ENCODE measurements around the gene DBX1. TPM values are rescaled to one million over a fixed set of nuclear protein-coding genes. Genes with fewer than 3 reads are reported as not detected.

The DBX1 gene
- total RNA-seq, 6 donors from 2014 or later, result not detected

GRCh38 chr11:20154381-20154780 lies 5.9 kb downstream of the DBX1 start:
- H3K27me3 ChIP-seq, result peaks cover 8 to 36% (median 26%) of the 10 kb centered on the region in 4 donors
- no peaks in the 10 kb centered on the region for H3K9me3 ChIP-seq
- no peaks in the 10 kb centered on the region for H3K36me3 ChIP-seq
- DNase-seq (no peak), ATAC-seq (ENCODE audit: low FRiP score in 2 of 2) (no peak)
- no peak overlapping the region for H3K27ac ChIP-seq
- H3K4me1 ChIP-seq, result peaks cover 13 to 18% (median 15%) of the 10 kb centered on the region in 4 donors
- no peak for TF ChIP-seq CTCF (IDR thresholded peaks at IDR 0.05)
- TF ChIP-seq EP300 (IDR thresholded peaks at IDR 0.05), result no peak
- no peak for TF ChIP-seq POLR2A (IDR thresholded peaks at IDR 0.05)
- no peak for TF ChIP-seq POLR2AphosphoS5 (IDR thresholded peaks at IDR 0.05)
- no peak overlapping the region for H3K4me3 ChIP-seq
- 76 to 93% methylated on average over 1 of the region's 1 CpG for WGBS, 2 donors

- no peak for DNase-seq
- H3K27me3 ChIP-seq, result no peaks in the 10 kb centered on the region
- no peak for ATAC-seq (ENCODE audit: low FRiP score in 2 of 2)
- no peaks in the 10 kb centered on the region for H3K4me1 ChIP-seq
- no peaks in the 10 kb centered on the region for H3K36me3 ChIP-seq
- H3K27ac ChIP-seq, result no peak overlapping the region
- 80 to 82% methylated on average over 4 of the region's 4 CpGs for WGBS, 2 donors
- no peak overlapping the region for H3K4me3 ChIP-seq
- TF ChIP-seq EP300 (IDR thresholded peaks at IDR 0.05) (no peak), CTCF (IDR thresholded peaks at IDR 0.05) (no peak), POLR2A (IDR thresholded peaks at IDR 0.05) (no peak), POLR2AphosphoS5 (IDR thresholded peaks at IDR 0.05) (no peak)
- no peaks in the 10 kb centered on the region for H3K9me3 ChIP-seq
These were observed 21.6 kb downstream of the DBX1 start for GRCh38 chr11:20138707-20139106.

- no peak overlapping the region for H3K4me3 ChIP-seq
- DNase-seq (no peak), ATAC-seq (ENCODE audit: low FRiP score in 2 of 2) (no peak)
- no peaks in the 10 kb centered on the region for H3K9me3 ChIP-seq
- no peak for TF ChIP-seq POLR2A (IDR thresholded peaks at IDR 0.05)
- TF ChIP-seq POLR2AphosphoS5 (IDR thresholded peaks at IDR 0.05), result no peak
- no peak for TF ChIP-seq EP300 (IDR thresholded peaks at IDR 0.05)
- no peak for TF ChIP-seq CTCF (IDR thresholded peaks at IDR 0.05)
- H3K4me1 ChIP-seq, result peaks cover 0 to under 1% (median 0%) of the 10 kb centered on the region in 4 donors
- no peaks in the 10 kb centered on the region for H3K27me3 ChIP-seq
- no peak overlapping the region for H3K27ac ChIP-seq
- H3K36me3 ChIP-seq, result no peaks in the 10 kb centered on the region
These were observed 22.6 kb downstream of the DBX1 start for GRCh38 chr11:20137637-20138036.

- Histone ChIP-seq H3K36me3 (no peaks in the 10 kb centered on the region), H3K9me3 (no peaks in the 10 kb centered on the region), H3K27ac (no peak overlapping the region), H3K4me3 (no peak overlapping the region), H3K4me1 (peaks cover 7 to 11% (median 9%) of the 10 kb centered on the region in 4 donors), H3K27me3 (no peaks in the 10 kb centered on the region)
- DNase-seq (no peak), ATAC-seq (ENCODE audit: low FRiP score in 2 of 2) (no peak)
- 84 to 93% methylated on average over 5 of the region's 5 CpGs for WGBS, 2 donors
- no peak for TF ChIP-seq POLR2A (IDR thresholded peaks at IDR 0.05)
- no peak for TF ChIP-seq POLR2AphosphoS5 (IDR thresholded peaks at IDR 0.05)
- TF ChIP-seq CTCF (IDR thresholded peaks at IDR 0.05), result no peak
- TF ChIP-seq EP300 (IDR thresholded peaks at IDR 0.05), result no peak
These were observed 25.1 kb downstream of the DBX1 start for GRCh38 chr11:20134991-20135736.

GRCh38 chr11:20132667-20133039 lies 27.6 kb downstream of the DBX1 start:
- Histone ChIP-seq H3K27me3 (no peaks in the 10 kb centered on the region), H3K9me3 (no peaks in the 10 kb centered on the region), H3K4me1 (peaks cover 7 to 11% (median 9%) of the 10 kb centered on the region in 4 donors), H3K36me3 (no peaks in the 10 kb centered on the region), H3K27ac (no peak overlapping the region), H3K4me3 (peak overlapping the region in 1 of 4 donors; percentile 48)
- ATAC-seq (ENCODE audit: low FRiP score in 2 of 2) (no peak), DNase-seq (no peak)
- WGBS, 2 donors, result 39 to 43% methylated on average over 8 of the region's 8 CpGs
- TF ChIP-seq CTCF (IDR thresholded peaks at IDR 0.05) (peak in 2 of 6 experiments; percentile 1 to 10), EP300 (IDR thresholded peaks at IDR 0.05) (no peak)
